Mucosa of descending colon (tissue), 3 donors: ENCODE data around the gene PTMS. TPM values are rescaled to one million over a fixed set of nuclear protein-coding genes. Genes with fewer than 3 reads are reported as not detected.
"Not testable (repeated sequence)": the region's sequence is repeated elsewhere in the genome, so short reads cannot be mapped to it uniquely, and the experiment has no call there.

Experiments
- ATAC-seq: fragments of 200-7000 bp; cut with Tn5 transposase; one replicate; pipeline ENCODE4 v1.9.1; 2020; ENCODE audit warnings: mild to moderate bottlenecking, moderate library complexity
- DNase-seq, 3 donors: peaks; one replicate each; pipeline ENCODE4 v3.0.0-alpha.2; 2020
- H3K36me3 ChIP-seq: fragments of 200-600 bp; one replicate; pipeline ENCODE4 v1.8.0; 2021; ENCODE audit warnings: low read depth, mild to moderate bottlenecking
- H3K4me1 ChIP-seq: fragments of 200-600 bp; one replicate; pipeline ENCODE4 v1.8.0; 2021; ENCODE audit warnings: low read depth, mild to moderate bottlenecking
- H3K4me3 ChIP-seq: fragments of 200-600 bp; one replicate; pipeline ENCODE4 v1.8.0; 2021; ENCODE audit warnings: mild to moderate bottlenecking
- H3K9me3 ChIP-seq: fragments of 200-600 bp; one replicate; pipeline ENCODE4 v1.8.0; 2021; ENCODE audit warnings: mild to moderate bottlenecking
- intact Hi-C, 2 donors: fragments of 100-400 bp; cut with DNase I in 1 of 2; cut with micrococcal nuclease in 1 of 2; formaldehyde crosslinking; loops; one replicate each; pipeline versions ENCODE4 v1.11.0 to v1.11.1; 2022; cut with DNase I, micrococcal nuclease
- total RNA-seq, 3 donors: library from RNA; stranded (reverse); fragmentation: NEBNext Ultra II Directional in 2 of 3; extraction: Animal tissue kit (Norgen Biotek cat#: 25700) in 2 of 3; gene quantifications; one replicate each; pipeline versions ENCODE4 v1.2.1 to v1.2.4, GENCODE V29; 2021 to 2023
- TF ChIP-seq, protein P1 (sequence below): fragments of 200-600 bp; IDR thresholded peaks from one replicate; pipeline ENCODE4 v1.8.0; 2022; ENCODE audit warnings: antibody characterized with exemption, mild to moderate bottlenecking
- donor health status: DM: no; HTN: no; CAD: no; lungs with moderate emphysema.
- donor health status: DM: no; HTN: no; CAD: no.
- donor health status: DM: no; HTN: yes; CAD: no.

Gene PTMS
- total RNA-seq, 3 donors from 2014 or later: 116 to 549 (median 122) TPM

DNA sequence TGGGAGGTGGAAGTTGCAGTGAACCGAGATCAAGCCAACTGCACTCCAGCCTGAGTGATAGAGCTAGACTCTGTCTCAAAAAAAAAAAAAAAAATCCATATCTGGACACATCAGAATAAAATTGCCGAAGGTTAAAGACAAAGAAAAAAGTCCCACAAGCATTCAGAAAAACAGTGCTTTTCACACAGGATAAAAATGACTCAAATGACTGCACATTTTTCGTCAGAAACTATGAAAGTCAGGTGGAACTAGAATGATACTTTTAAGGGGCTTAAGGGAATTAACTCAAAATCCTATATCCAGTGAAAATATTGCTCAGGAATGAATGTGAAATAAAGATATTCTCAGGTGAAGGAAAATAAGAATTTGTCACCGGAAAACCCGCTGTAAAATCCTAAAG, 29.4 kb upstream of the PTMS start:
- ATAC-seq: no peak

DNA sequence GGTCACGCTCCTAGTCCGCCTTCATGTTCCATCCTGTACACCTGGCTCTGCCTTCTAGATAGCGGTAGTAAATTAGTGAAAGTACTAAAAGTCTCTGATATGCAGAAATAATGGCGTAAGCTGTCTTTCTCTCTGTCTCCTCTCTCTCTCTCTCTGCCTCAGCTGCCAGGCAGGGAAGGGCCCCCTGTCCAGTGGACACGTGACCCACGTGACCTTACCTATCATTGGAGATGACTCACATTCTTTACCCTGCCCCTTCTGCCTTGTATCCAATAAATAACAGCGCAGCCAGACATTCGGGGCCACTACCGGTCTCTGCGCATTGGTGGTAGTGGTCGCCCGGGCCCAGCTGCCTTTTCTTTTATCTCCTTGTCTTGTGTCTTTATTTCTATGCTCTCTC, 24.1 kb upstream of the PTMS start:
- intact Hi-C loops, DNase-seq, H3K36me3 ChIP-seq: not testable (repeated sequence)

More for the DNA sequence above, 29.4 kb upstream of the PTMS start:
- TF ChIP-seq, protein P1, sequence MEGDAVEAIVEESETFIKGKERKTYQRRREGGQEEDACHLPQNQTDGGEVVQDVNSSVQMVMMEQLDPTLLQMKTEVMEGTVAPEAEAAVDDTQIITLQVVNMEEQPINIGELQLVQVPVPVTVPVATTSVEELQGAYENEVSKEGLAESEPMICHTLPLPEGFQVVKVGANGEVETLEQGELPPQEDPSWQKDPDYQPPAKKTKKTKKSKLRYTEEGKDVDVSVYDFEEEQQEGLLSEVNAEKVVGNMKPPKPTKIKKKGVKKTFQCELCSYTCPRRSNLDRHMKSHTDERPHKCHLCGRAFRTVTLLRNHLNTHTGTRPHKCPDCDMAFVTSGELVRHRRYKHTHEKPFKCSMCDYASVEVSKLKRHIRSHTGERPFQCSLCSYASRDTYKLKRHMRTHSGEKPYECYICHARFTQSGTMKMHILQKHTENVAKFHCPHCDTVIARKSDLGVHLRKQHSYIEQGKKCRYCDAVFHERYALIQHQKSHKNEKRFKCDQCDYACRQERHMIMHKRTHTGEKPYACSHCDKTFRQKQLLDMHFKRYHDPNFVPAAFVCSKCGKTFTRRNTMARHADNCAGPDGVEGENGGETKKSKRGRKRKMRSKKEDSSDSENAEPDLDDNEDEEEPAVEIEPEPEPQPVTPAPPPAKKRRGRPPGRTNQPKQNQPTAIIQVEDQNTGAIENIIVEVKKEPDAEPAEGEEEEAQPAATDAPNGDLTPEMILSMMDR: no peak
- DNase-seq: no peak
- intact Hi-C loops: loop anchor here in 1 of 2 donors (10.0 kb wide), 1 partner anchor 88 kb away; the partner anchor contains the start of genes GPR162 and P3H3
- Histone ChIP-seq H3K4me3 (no peak overlapping the region), H3K4me1 (no peaks in the 10 kb centered on the region), H3K36me3 (no peaks in the 10 kb centered on the region), H3K9me3 (no peaks in the 10 kb centered on the region)

DNA sequence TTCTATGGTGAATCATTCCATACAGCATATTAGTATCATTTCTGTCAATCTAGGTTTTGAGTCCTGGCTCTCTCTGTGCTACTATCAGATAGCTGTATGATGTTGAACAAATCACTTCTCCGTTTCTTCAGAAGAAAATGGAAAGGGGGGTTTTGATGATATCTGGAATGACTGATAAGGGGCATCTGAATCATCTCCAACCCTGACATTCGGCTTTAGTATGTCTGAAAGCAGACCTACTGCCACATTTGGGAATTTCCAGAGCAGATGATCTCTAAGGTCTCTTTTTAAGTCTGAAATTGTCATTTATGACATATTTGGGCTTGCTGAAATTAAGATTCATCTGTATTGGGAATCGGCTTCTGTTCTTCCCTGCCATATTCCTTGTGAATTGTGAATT, 23.3 kb upstream of the PTMS start:
- H3K4me3 ChIP-seq: no peak overlapping the region
- intact Hi-C loops: no loop called here
- DNase-seq: no peak
- TF ChIP-seq, protein P1: no peak
- ATAC-seq: no peak
- H3K4me1 ChIP-seq: no peaks in the 10 kb centered on the region
- H3K9me3 ChIP-seq: no peaks in the 10 kb centered on the region
- no peaks in the 10 kb centered on the region for H3K36me3 ChIP-seq

More for the DNA sequence above, 24.1 kb upstream of the PTMS start:
- H3K4me1 ChIP-seq, H3K4me3 ChIP-seq, ATAC-seq, H3K9me3 ChIP-seq: not testable (repeated sequence)

DNA sequence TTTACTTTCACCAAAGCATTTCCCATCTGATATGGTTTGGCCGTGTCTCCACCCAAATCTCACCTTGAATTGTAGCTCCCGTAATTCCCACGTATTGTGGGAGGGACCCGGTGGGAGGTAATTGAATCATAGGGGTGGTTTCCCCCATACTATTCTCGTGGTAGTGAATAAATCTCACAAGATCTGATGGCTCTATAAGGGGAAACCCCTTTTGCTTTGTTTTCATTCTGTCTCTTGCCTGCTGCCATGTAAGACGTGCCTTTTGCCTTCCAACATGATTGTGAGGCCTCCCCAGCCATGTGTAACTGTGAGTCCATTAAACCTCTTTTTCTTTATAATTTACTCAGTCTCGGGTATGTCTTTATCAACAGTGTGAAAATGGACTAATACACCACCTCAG, 22.9 kb upstream of the PTMS start:
- H3K36me3 ChIP-seq, intact Hi-C loops, H3K4me1 ChIP-seq, H3K9me3 ChIP-seq, H3K4me3 ChIP-seq, ATAC-seq, DNase-seq: not testable (repeated sequence)

DNA sequence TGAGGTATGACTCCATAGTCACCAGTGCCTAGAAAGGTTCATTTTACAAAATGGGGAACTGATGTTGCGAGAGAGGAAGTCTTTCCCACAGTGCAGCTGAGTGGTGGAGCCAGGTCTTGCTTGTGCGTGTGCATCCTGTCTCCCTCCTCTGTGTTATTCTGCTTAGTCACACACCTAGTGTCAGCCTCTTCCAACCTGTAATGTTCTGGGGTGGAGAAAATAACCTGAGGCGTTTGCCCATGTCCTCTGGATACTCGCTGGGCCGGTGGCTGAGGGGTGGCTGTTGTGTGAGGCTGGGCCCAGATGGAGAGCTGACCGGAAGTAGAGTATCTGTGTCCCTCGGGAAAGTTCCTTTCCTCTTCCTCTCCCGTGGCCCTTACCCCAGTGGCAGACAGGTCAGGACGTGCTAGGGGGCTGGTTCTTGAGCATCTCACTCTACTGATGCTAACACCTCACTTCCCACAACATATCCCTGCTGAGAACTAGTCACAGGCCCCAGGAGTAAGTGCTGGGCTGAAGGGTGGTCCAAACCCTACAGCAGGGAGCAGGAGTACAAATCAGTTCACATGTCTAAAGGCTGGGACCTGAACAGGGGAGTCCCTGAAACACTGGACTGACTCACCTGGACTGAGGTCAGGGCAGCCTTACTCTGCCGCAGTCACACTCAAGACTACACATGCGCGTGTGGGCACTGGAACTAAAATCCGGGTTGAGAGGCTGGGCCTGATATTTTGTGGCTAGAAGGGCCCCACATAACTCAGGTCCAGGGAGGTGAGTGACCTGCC, 20.2 kb upstream of the PTMS start:
- DNase-seq (no peak), ATAC-seq (peak; percentile 65)
- intact Hi-C loops: no loop called here
- no peak overlapping the region for H3K4me3 ChIP-seq
- H3K9me3 ChIP-seq: no peaks in the 10 kb centered on the region
- TF ChIP-seq, protein P1: no peak
- H3K4me1 ChIP-seq: no peaks in the 10 kb centered on the region
- peaks cover 8% of the 10 kb centered on the region for H3K36me3 ChIP-seq

DNA sequence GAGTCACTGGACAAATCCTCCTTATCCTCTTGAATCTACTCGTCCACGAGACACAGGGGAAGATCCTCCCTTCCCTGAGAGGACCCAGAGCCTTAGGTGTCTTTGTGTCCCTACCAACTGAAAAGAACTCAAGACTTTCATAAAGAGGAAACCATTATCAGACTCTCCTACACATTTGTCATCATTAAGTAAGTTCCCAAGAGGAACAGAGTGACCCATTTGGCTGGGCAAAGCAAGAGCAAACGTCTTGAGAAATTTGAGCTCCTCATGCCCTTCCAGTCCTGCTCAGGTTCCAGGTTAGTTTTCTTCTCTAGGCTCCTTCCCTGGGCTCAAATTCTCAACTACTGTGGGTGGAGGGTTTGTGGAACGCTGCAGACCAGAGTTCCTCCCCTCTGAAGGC, 18.9 kb upstream of the PTMS start:
- intact Hi-C loops: no loop called here
- DNase-seq (no peak), ATAC-seq (no peak)
- Histone ChIP-seq H3K4me1 (peaks cover 4% of the 10 kb centered on the region), H3K4me3 (no peak overlapping the region), H3K9me3 (no peaks in the 10 kb centered on the region), H3K36me3 (peaks cover 8% of the 10 kb centered on the region)
- TF ChIP-seq, protein P1: no peak
